CD4-positive, alpha-beta T cell treated with Interleukin-21 for 1 hour (primary cell): ENCODE measurements around the gene CCDC38.
"Not testable (repeated sequence)": the region's sequence is repeated elsewhere in the genome, so short reads cannot be mapped to it uniquely, and the experiment has no call there.

Experiments used
- DNase-seq: peaks from one replicate; pipeline ENCODE4 v3.0.0-alpha.2; 2020

Gene CCDC38

GRCh38 chr12:95942524-95943329, at the start of gene CCDC38:
TSS of gene CCDC38 (minus strand) at chr12:95942614. CDS start at chr12:95936509, 6,105 bp downstream.
- DNase-seq: peak; percentile 86

DNA sequence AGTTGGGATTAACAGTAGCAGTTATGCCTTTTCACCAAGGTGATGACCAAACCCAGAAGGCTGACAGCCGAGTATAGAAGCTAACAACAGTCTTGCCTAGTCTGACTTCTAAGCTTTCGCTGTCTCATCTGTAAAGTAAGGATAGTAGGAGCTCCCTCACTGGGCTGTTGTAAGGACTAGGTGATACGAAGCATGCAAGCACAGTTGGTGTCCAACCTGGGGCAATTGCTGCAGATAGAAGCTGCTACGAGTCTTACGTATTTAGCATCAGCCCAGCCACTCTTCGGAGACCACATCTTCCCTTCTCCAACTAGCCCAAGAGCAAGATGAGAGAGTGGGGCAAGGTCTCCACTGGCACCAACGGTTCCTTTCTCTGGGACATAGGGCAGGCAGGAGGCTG, 47.7 kb upstream of the CCDC38 start:
- no peak for DNase-seq

DNA sequence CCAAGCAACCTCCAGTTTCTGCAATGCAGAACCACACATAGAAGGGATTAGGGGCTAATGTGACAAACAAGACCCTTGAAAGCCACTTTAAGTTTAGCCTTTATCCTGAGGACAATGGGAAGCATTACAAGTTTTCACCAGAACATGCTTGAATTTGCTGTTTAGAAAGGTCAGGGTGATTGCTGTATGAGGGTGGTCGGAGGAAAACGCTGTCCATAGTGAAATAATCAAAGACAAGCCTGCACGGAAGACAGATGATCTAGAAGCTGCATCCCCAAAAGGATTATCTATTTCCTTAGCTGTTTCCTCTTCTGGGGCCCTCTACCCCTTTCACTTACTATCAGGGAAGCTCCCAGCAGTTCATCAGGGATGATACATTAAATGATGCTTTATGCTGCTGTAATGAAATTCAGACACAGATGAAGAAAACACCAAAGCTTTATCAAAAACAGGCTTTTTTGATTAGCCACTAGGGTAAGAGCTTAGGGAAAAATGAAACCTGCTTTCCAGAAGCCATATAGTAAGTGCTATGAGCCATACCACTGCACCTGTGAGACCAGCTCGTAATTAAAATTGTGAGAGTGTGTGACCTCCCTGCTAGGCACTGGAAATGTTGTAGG, 47.2 kb upstream of the CCDC38 start:
- no peak for DNase-seq

DNA sequence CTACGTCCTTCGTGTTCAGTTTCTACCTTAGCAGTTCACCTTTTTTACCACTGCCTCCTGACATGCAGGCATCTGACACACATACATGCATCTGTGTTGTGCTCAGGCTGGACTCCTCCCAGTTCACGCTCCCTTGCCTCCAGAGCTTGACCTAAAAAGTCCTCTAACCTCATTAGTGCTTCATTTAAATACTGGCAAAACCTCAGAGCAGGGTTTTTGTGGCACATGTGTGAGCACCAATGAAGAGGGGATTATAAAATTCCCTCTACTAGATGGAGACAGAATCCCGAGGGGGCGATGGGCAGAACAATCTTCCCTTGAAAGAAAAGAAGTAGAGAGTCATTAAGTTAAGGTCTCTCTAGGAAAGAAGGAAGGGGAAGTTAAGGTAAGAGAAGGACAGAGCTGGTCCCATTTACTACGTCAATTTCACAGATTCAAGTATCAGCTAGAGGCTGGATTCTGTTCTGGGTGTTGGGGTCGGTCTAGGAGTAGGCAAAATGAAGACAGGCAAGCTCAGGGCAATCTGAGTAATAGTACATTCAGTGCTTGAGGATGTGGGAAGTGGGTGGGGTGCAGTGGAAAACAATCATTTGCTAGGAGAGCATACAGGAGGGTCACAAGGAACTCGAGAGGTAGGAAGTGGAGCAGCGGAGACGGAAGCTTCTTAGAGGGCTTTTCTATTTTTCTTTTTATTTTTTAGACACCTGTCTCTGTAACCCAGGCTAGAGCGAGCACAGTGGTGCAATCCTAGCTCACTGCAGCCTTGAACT, 46.3 kb upstream of the CCDC38 start:
- DNase-seq: no peak

- no peak for DNase-seq
Measured at GRCh38 chr12:95986635-95987570, 44.5 kb upstream of the CCDC38 start.

DNA sequence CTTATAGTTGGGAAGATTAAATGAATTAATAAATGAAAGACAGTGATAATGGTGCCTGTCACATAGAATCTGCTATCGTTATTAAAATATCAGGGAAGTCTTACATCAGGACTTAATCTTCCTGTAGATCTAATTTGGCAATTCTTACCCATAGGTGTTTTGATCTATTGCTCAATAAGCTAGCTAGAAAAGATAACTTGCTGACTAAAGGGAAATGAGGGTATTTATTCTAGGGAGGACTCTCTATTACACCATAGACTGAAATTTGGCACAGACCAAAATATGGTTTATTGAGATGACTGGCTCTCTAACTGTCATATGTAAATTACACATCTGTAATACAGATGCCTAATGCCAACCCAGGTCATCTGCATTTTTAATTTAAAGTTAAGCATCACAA, 42.3 kb upstream of the CCDC38 start:
- DNase-seq: no peak

GRCh38 chr12:95982602-95983001, 40.2 kb upstream of the CCDC38 start:
- no peak for DNase-seq

- DNase-seq: no peak
Measured at GRCh38 chr12:95980437-95980836, 38.0 kb upstream of the CCDC38 start.

- no peak for DNase-seq
Measured at GRCh38 chr12:95978774-95979173, 36.4 kb upstream of the CCDC38 start.

GRCh38 chr12:95978351-95978750, 35.9 kb upstream of the CCDC38 start:
- no peak for DNase-seq

- DNase-seq: no peak
Measured at GRCh38 chr12:95977764-95978305, 35.4 kb upstream of the CCDC38 start.

DNA sequence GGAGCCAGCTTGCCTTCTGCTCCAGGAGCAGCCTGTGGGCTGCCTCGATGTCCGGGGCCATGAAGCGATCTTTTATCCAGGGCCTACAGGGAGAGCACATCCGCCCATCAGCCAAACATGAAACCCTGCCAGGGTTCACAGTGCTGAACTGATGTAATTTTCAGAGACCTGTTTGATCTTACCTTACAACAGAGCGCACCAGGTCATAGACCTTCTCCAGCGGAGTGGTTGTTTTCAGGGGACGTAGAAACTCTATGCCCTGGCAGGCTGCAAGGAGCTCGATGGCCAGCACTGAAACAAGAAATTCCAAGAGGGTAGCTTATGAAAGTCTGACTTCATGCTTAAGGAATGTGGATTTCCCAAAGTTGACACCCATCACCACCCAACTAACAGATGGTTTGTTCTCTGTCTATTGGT, 34.0 kb upstream of the CCDC38 start:
- no peak for DNase-seq

- no peak for DNase-seq
Measured at GRCh38 chr12:95975491-95975890, 33.1 kb upstream of the CCDC38 start.

DNA sequence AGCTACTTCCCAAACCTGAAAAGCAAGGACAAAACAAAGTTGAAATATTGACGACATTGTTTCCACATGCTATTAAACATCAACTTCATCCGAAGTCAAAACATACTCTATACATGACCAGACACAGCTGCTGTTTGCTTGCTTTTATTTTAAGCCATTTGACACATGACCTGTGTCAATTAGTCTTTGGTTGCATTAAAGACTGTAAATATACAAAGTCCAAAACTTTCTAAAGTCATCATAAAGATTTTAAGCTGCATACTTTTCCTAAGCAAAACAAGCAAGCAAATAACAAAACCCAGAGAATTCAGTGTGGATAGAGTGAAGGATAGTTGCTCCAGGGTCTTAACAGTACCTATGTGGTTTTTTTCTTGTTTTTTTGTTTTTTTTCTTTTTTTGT, 31.9 kb upstream of the CCDC38 start:
- no peak for DNase-seq

- DNase-seq: no peak
Measured at GRCh38 chr12:95972832-95973456, 30.5 kb upstream of the CCDC38 start.

DNA sequence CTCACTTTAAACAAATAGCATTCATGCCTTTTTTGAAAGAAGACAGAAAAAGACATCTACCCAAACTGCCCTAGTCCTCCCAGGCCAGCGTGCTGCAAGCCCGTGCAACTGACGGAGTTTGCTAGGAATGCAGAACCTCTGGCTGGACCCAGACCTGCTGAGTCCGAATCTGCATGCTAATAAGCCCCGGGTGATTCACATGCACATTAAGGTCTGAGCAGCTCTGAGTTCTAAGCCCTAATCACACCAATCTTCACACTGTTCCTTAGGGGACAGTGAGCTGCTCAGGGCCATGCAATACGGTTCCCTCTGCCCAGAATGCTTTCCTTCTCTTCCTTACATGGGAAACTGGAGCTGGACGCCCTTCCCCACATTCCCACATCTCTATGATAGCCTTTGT, 28.5 kb upstream of the CCDC38 start:
- no peak for DNase-seq

DNA sequence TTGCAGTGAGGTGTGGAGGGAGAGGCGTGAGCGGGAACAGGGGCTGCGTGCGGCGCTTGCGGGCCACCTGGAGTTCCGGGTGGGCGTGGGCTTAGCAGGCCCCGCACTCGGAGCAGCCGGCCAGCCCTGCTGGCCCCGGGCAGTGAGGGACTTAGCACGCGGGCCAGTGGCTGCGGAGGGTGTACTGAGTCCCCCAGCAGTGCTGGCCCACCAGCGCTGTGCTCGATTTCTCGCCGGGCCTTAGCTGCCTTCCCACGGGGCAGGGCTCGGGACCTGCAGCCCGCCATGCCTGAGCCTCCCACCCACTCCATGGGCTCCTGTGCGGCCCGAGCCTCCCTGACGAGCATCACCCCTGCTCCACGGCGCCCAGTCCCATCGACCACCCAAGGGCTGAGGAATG, 26.7 kb upstream of the CCDC38 start:
- not testable (repeated sequence) for DNase-seq

GRCh38 chr12:95967301-95967700, 24.9 kb upstream of the CCDC38 start:
- no peak for DNase-seq

DNA sequence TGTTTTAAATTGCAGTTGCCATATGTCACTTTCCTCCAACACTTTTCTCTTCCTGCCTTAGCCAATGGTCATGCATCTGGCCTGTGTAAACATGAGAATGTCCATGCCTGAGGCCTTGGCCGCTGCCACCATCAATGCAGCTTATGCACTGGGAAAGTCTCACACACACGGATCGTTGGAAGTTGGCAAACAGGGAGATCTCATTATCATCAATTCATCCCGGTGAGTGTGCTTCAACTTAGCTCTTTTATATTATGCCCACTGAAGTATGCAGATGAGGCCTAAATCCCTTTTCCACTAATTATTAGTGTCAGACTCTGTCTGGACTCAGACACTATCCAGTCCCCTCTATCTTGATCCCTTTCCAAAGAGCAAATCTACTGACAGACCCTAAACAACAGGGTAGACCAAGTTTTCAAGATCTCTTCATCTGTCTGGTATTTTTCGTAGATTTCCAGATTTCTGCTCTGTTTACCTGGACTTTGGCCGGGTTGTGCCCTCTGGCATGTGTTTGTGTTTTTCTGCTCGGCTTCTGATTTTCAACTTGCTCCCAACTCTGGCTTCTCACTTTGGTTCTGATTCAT, 24.0 kb upstream of the CCDC38 start:
- no peak for DNase-seq

DNA sequence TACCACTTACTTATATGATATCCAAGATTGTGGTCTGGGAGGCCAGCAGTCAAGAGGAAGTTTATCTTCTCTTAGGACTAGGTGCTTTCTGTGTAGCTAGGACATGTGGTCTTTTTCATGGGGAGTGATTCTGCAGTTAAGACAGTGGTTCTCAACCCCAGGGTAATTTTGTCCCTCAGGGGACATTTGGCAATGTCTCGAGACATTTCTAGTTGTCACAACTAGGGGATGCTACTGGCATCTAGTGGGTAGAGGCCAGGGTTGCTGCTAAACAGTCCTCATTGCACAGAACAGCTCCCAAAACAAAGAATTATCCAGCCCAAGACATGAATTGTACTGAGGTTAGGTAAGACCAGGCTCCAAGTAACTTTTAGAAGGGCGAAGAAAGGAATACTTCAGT, 20.7 kb upstream of the CCDC38 start:
- DNase-seq: no peak

DNA sequence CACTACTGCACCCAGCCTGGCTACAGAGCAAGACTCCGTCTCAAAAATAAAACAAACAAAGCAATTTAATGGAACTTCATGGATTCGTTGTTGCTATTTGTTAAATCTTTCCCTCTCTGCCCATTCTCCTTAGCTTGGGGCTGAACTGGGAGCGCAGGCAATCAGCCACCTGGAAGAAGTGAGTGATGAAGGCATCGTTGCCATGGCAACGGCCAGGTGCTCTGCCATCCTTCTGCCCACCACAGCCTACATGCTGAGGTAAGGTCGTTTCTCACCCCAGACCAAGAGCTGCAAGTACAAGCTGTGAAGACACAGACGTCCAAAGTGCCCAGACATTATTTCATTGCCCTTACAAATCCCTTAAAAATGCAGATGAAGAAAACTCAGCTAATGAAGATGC, 19.8 kb upstream of the CCDC38 start:
- DNase-seq: no peak

GRCh38 chr12:95960241-95960640, 17.8 kb upstream of the CCDC38 start:
- DNase-seq: no peak
